Stimulated activated CD4-positive, alpha-beta T cell treated with anti-CD3 and anti-CD28 coated beads, Interleukin-15, amount 100 ng/mL, for 24 hours (primary cell): ENCODE data around the gene ORAI3.
A peak's percentile ranks its signal among the peaks of the same experiment; 100 is the strongest.

ENCODE experiments used
- DNase-seq: peaks from one replicate; pipeline ENCODE4 v3.0.0-alpha.2; 2020

Gene ORAI3

GRCh38 chr16:30995927-30996323 lies 47.1 kb downstream of the ORAI3 start:
- DNase-seq = no peak

GRCh38 chr16:30996324-30996984 lies 47.6 kb downstream of the ORAI3 start:
- no peak for DNase-seq

GRCh38 chr16:30996985-30997724 lies 48.3 kb downstream of the ORAI3 start:
- peak; percentile 87 for DNase-seq

- DNase-seq = no peak
Measured at GRCh38 chr16:30997725-30998711, 49.1 kb downstream of the ORAI3 start.

GRCh38 chr16:30998852-30999761 lies 50.2 kb downstream of the ORAI3 start:
- DNase-seq = no peak

GRCh38 chr16:31000671-31001382 lies 52.0 kb downstream of the ORAI3 start:
- no peak for DNase-seq

GRCh38 chr16:31001507-31002249 lies 52.8 kb downstream of the ORAI3 start:
- no peak for DNase-seq

- DNase-seq = no peak
Measured at GRCh38 chr16:31002250-31002700, 53.4 kb downstream of the ORAI3 start.

- DNase-seq = no peak
Measured at GRCh38 chr16:31002862-31003341, 54.0 kb downstream of the ORAI3 start.

GRCh38 chr16:31003744-31004143 lies 54.9 kb downstream of the ORAI3 start:
- no peak for DNase-seq
